ENCODE measurements around the gene AKAP3.

Gene AKAP3

GRCh38 chr12:4648501-4649357, at the start of gene AKAP3, which contains the start of gene NDUFA9:
AKAP3 (minus strand) TSS chr12:4649051; CDS start chr12:4638196, 10,855 bp downstream.
NDUFA9 (plus strand) TSS chr12:4649114; CDS start chr12:4649127, 13 bp downstream.
- peak; percentile 96 for FAIRE-seq

- FAIRE-seq = no peak
Observed at GRCh38 chr12:4690760-4691159, 41.9 kb upstream of the AKAP3 start.

- FAIRE-seq = no peak
Observed at GRCh38 chr12:4685317-4685716, 36.5 kb upstream of the AKAP3 start.

- no peak for FAIRE-seq
Observed at GRCh38 chr12:4681732-4682131, 32.9 kb upstream of the AKAP3 start.

GRCh38 chr12:4679711-4680110, 30.9 kb upstream of the AKAP3 start:
- no peak for FAIRE-seq

- no peak for FAIRE-seq
Observed at GRCh38 chr12:4665236-4665635, 16.4 kb upstream of the AKAP3 start.

GRCh38 chr12:4663971-4664505, 15.2 kb upstream of the AKAP3 start:
- no peak for FAIRE-seq

- no peak for FAIRE-seq
Observed at GRCh38 chr12:4653691-4654090, 4.8 kb upstream of the AKAP3 start.

GRCh38 chr12:4653257-4653656, 4.4 kb upstream of the AKAP3 start:
- no peak for FAIRE-seq

- no peak for FAIRE-seq
Observed at GRCh38 chr12:4649358-4649661, 459 bp upstream of the AKAP3 start.

GRCh38 chr12:4648104-4648500, 749 bp downstream of the AKAP3 start:
- no peak for FAIRE-seq

- FAIRE-seq = no peak
Observed at GRCh38 chr12:4645023-4645422, 3.8 kb downstream of the AKAP3 start.

GRCh38 chr12:4643747-4644146, 5.1 kb downstream of the AKAP3 start:
- FAIRE-seq = no peak

GRCh38 chr12:4630262-4630661, 18.6 kb downstream of the AKAP3 start:
- no peak for FAIRE-seq

- no peak for FAIRE-seq
Observed at GRCh38 chr12:4628406-4628805, 20.4 kb downstream of the AKAP3 start.

GRCh38 chr12:4626543-4626942, 22.3 kb downstream of the AKAP3 start:
- no peak for FAIRE-seq

- no peak for FAIRE-seq
Observed at GRCh38 chr12:4621511-4621910, 27.3 kb downstream of the AKAP3 start.

- no peak for FAIRE-seq
Observed at GRCh38 chr12:4615667-4616066, 33.2 kb downstream of the AKAP3 start.

GRCh38 chr12:4610481-4610880, 38.4 kb downstream of the AKAP3 start:
- no peak for FAIRE-seq

GRCh38 chr12:4609071-4609470, 39.8 kb downstream of the AKAP3 start:
- FAIRE-seq = no peak

GRCh38 chr12:4607056-4607455, 41.8 kb downstream of the AKAP3 start:
- no peak for FAIRE-seq

- FAIRE-seq = peak; percentile 90
Observed at GRCh38 chr12:4604684-4605193, 44.1 kb downstream of the AKAP3 start.

- no peak for FAIRE-seq
Observed at GRCh38 chr12:4603946-4604345, 44.9 kb downstream of the AKAP3 start.

GRCh38 chr12:4603421-4603820, 45.4 kb downstream of the AKAP3 start:
- no peak for FAIRE-seq

GRCh38 chr12:4595881-4596280, 53.0 kb downstream of the AKAP3 start:
- FAIRE-seq = no peak

Data from A204.1 (cell line).